Suprapubic skin (tissue), 4 donors: ENCODE data around the gene MPZL3.

Experiments used
- POLR2A ChIP-seq, 2 donors: fragments of 450-650 bp; IDR thresholded peaks; one replicate each; pipeline ENCODE4 v1.6.1; 2017; ENCODE audit warnings: antibody characterized with exemption in 2 of 2, mild to moderate bottlenecking in 2 of 2, moderate library complexity in 2 of 2
- POLR2AphosphoS5 ChIP-seq, 3 donors: sonication (generic); formaldehyde crosslinking; IDR thresholded peaks; one replicate each; pipeline ENCODE4 v1.6.1; 2017; ENCODE audit warnings: antibody characterized with exemption in 3 of 3
- TF ChIP-seq, protein P1 (sequence below), 2 donors: fragments of 200-600 bp in 1 of 2; fragments of 450-650 bp in 1 of 2; sonication (generic) in 1 of 2; IDR thresholded peaks; one replicate each; pipeline ENCODE4 v1.5.1; 2016 to 2019; ENCODE audit warnings: antibody characterized with exemption in 2 of 2, mild to moderate bottlenecking in 1 of 2, moderate library complexity in 1 of 2

DNA sequence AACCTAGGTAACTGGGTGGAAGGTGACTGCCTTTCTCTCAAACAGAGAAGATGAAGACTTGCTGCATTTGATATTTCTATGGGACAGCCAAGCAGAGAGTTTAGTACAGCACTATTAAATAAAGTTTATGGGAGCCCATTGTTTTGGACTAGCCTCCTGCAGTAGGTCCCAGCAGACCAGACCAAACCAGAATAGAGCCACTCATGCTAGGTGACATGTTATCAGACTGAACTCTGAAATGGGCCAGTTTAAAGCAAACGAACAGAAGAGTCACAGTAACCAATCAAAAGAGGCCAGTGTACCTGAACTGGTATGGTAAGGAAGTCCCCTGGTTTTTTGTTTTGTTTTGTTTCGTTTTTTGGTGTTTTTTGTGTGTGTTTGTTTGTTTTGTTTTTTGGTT is 19.8 kb upstream of the MPZL3 start:
- TF ChIP-seq, protein P1, sequence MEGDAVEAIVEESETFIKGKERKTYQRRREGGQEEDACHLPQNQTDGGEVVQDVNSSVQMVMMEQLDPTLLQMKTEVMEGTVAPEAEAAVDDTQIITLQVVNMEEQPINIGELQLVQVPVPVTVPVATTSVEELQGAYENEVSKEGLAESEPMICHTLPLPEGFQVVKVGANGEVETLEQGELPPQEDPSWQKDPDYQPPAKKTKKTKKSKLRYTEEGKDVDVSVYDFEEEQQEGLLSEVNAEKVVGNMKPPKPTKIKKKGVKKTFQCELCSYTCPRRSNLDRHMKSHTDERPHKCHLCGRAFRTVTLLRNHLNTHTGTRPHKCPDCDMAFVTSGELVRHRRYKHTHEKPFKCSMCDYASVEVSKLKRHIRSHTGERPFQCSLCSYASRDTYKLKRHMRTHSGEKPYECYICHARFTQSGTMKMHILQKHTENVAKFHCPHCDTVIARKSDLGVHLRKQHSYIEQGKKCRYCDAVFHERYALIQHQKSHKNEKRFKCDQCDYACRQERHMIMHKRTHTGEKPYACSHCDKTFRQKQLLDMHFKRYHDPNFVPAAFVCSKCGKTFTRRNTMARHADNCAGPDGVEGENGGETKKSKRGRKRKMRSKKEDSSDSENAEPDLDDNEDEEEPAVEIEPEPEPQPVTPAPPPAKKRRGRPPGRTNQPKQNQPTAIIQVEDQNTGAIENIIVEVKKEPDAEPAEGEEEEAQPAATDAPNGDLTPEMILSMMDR (IDR thresholded peaks at IDR 0.05), result no peak
- no peak for TF ChIP-seq POLR2A (IDR thresholded peaks at IDR 0.05)
- no peak for TF ChIP-seq POLR2AphosphoS5 (IDR thresholded peaks at IDR 0.05)
